ENCODE data around the gene MYH11. TPM values are rescaled to one million over a fixed set of nuclear protein-coding genes. Genes with fewer than 3 reads are reported as not detected.
A peak's percentile ranks its signal among the peaks of the same experiment; 100 is the strongest.
"Not testable (repeated sequence)": the region's sequence is repeated elsewhere in the genome, so short reads cannot be mapped to it uniquely, and the experiment has no call there.

The MYH11 gene
- total and polyA plus RNA-seq, 5 donors from 2014 or later: 0.15 to 0.67 (median 0.43) TPM; not detected in 1

- Mint-ChIP-seq H3K4me1 (peaks cover 18 to 84% (median 52%) of the 10 kb centered on the region in 4 donors), H3K36me3 (peaks cover 20% of the 10 kb centered on the region), H3K27ac (peak overlapping the region; percentile 78 to 95 (median 95)), H3K27me3 (no peaks in the 10 kb centered on the region), H3K9me3 (peaks cover 0 to 2% (median 0%) of the 10 kb centered on the region in 7 donors), H3K4me3 (peak overlapping the region in 3 of 4 donors; percentile 28 to 73 (median 53))
- H3K9me3 ChIP-seq (ENCODE audit: control insufficient read depth in 2 of 2, low read length in 2 of 2): no peaks in the 10 kb centered on the region
- peaks cover 20% of the 10 kb centered on the region for H3K36me3 ChIP-seq (ENCODE audit: control insufficient read depth, insufficient read depth, low read length)
- no peaks in the 10 kb centered on the region for H3K27me3 ChIP-seq (ENCODE audit: control insufficient read depth, insufficient read depth, low read length)
- DNase-seq: no peak
- H3K27ac ChIP-seq (ENCODE audit: insufficient read depth, low read length, poor library complexity, severe bottlenecking): peak overlapping the region; percentile 51
- H3K4me3 ChIP-seq (ENCODE audit: low read depth, low read length): peak overlapping the region; percentile 51
- ATAC-seq (ENCODE audit: low read depth in 2 of 2): no peak
- peaks cover 29% of the 10 kb centered on the region for H3K4me1 ChIP-seq (ENCODE audit: control insufficient read depth, insufficient read depth, low read length, poor library complexity, severe bottlenecking)
Observed at GRCh38 chr16:15658149-15658548, 198.7 kb downstream of the MYH11 start.

- H3K4me1 ChIP-seq (ENCODE audit: control insufficient read depth, insufficient read depth, low read length, poor library complexity, severe bottlenecking): peaks cover 53% of the 10 kb centered on the region
- peaks cover 19% of the 10 kb centered on the region for H3K36me3 ChIP-seq (ENCODE audit: control insufficient read depth, insufficient read depth, low read length)
- peaks cover 11% of the 10 kb centered on the region for H3K36me3 Mint-ChIP-seq
- H3K4me3 ChIP-seq (ENCODE audit: low read depth, low read length); H3K27me3 Mint-ChIP-seq; H3K27ac Mint-ChIP-seq; DNase-seq; H3K27ac ChIP-seq (ENCODE audit: insufficient read depth, low read length, poor library complexity, severe bottlenecking); H3K9me3 Mint-ChIP-seq; ATAC-seq (ENCODE audit: low read depth in 2 of 2); H3K27me3 ChIP-seq (ENCODE audit: control insufficient read depth, insufficient read depth, low read length); H3K9me3 ChIP-seq (ENCODE audit: control insufficient read depth in 2 of 2, low read length in 2 of 2): not testable (repeated sequence)
- peak overlapping the region in 2 of 4 donors; percentile 20 to 32 for H3K4me3 Mint-ChIP-seq
- H3K4me1 Mint-ChIP-seq: peaks cover 15 to 87% (median 47%) of the 10 kb centered on the region in 4 donors
Observed at GRCh38 chr16:15655561-15655960, 201.3 kb downstream of the MYH11 start.

- DNase-seq: no peak
- Histone ChIP-seq H3K4me3 (ENCODE audit: low read depth, low read length) (no peak overlapping the region), H3K9me3 (ENCODE audit: control insufficient read depth in 2 of 2, low read length in 2 of 2) (no peaks in the 10 kb centered on the region), H3K27ac (ENCODE audit: insufficient read depth, low read length, poor library complexity, severe bottlenecking) (no peak overlapping the region), H3K36me3 (ENCODE audit: control insufficient read depth, insufficient read depth, low read length) (peaks cover 19% of the 10 kb centered on the region), H3K4me1 (ENCODE audit: control insufficient read depth, insufficient read depth, low read length, poor library complexity, severe bottlenecking) (peaks cover 49% of the 10 kb centered on the region), H3K27me3 (ENCODE audit: control insufficient read depth, insufficient read depth, low read length) (no peaks in the 10 kb centered on the region)
- peaks cover 13 to 81% (median 46%) of the 10 kb centered on the region in 4 donors for H3K4me1 Mint-ChIP-seq
- ATAC-seq (ENCODE audit: low read depth in 2 of 2): no peak
- peak overlapping the region in 1 of 4 donors; percentile 20 for H3K4me3 Mint-ChIP-seq
- no peak overlapping the region for H3K27ac Mint-ChIP-seq
- H3K36me3 Mint-ChIP-seq: peaks cover 9% of the 10 kb centered on the region
- H3K27me3 Mint-ChIP-seq: no peaks in the 10 kb centered on the region
- peaks cover 0 to 2% (median 0%) of the 10 kb centered on the region in 7 donors for H3K9me3 Mint-ChIP-seq
Observed at GRCh38 chr16:15654591-15654990, 202.2 kb downstream of the MYH11 start.

- peaks cover 42% of the 10 kb centered on the region for H3K4me1 ChIP-seq (ENCODE audit: control insufficient read depth, insufficient read depth, low read length, poor library complexity, severe bottlenecking)
- ATAC-seq (ENCODE audit: low read depth in 2 of 2): no peak
- H3K36me3 ChIP-seq (ENCODE audit: control insufficient read depth, insufficient read depth, low read length): peaks cover 19% of the 10 kb centered on the region
- no peaks in the 10 kb centered on the region for H3K27me3 Mint-ChIP-seq
- H3K27ac ChIP-seq (ENCODE audit: insufficient read depth, low read length, poor library complexity, severe bottlenecking): no peak overlapping the region
- peaks cover 9% of the 10 kb centered on the region for H3K36me3 Mint-ChIP-seq
- H3K4me1 Mint-ChIP-seq: peaks cover 6 to 75% (median 37%) of the 10 kb centered on the region in 4 donors
- H3K9me3 Mint-ChIP-seq: peaks cover 0 to 1% (median 0%) of the 10 kb centered on the region in 7 donors
- H3K4me3 ChIP-seq (ENCODE audit: low read depth, low read length): peak overlapping the region; percentile 69
- H3K27ac Mint-ChIP-seq: peak overlapping the region; percentile 74 to 97 (median 77)
- no peaks in the 10 kb centered on the region for H3K27me3 ChIP-seq (ENCODE audit: control insufficient read depth, insufficient read depth, low read length)
- DNase-seq: no peak
- H3K9me3 ChIP-seq (ENCODE audit: control insufficient read depth in 2 of 2, low read length in 2 of 2): no peaks in the 10 kb centered on the region
- peak overlapping the region; percentile 75 to 99 (median 98) for H3K4me3 Mint-ChIP-seq
Observed at GRCh38 chr16:15653227-15653626, 203.6 kb downstream of the MYH11 start.

Other genes starting within 250 kb of the MYH11 start
- 208 TPM for gene MARF1, start 213.9 kb downstream of the MYH11 start, total RNA-seq
- gene MARF1, start 213.9 kb downstream of the MYH11 start, polyA plus RNA-seq: 10 to 100 TPM; 13.7 to 21.6 (median 17.0) TPM
- 146 TPM for gene NDE1, start 206.8 kb downstream of the MYH11 start, total RNA-seq
- 10 to 100 TPM; 32.5 to 44.6 (median 42.5) TPM for gene NDE1, start 206.8 kb downstream of the MYH11 start, polyA plus RNA-seq
- 14.8 TPM for gene CEP20, start 31.6 kb upstream of the MYH11 start, total RNA-seq
- gene CEP20, start 31.6 kb upstream of the MYH11 start, polyA plus RNA-seq: 10 to 100 TPM; 29.0 to 33.5 (median 31.6) TPM
- gene ABCC1, start 92.6 kb upstream of the MYH11 start, total RNA-seq: 103 TPM
- 1 to 10 TPM; 6.9 to 8.9 (median 8.3) TPM for gene ABCC1, start 92.6 kb upstream of the MYH11 start, polyA plus RNA-seq

Data from CD4-positive, CD25-positive, alpha-beta regulatory T cell (primary cell).